HUES6 (cell line): ENCODE results near the gene SEC61A2.

ENCODE experiments used
- H3K27ac ChIP-seq: 2 replicates; pipeline ENCODE4 v1.7.0; 2013; ENCODE audit warnings: low read depth, mild to moderate bottlenecking, low read length, inconsistent platforms
- H3K27me3 ChIP-seq: 2 replicates; pipeline ENCODE4 v1.6.1; 2013; ENCODE audit warnings: low read length; ENCODE audit not compliant: control insufficient read depth, insufficient read depth
- H3K36me3 ChIP-seq: 2 replicates; pipeline ENCODE4 v1.6.1; 2013; ENCODE audit warnings: low read length; ENCODE audit not compliant: control insufficient read depth, insufficient read depth
- H3K4me1 ChIP-seq: 2 replicates; pipeline ENCODE4 v1.6.1; 2013; ENCODE audit warnings: low read length; ENCODE audit not compliant: control insufficient read depth, insufficient read depth
- H3K4me3 ChIP-seq: 2 replicates; pipeline ENCODE4 v1.5.1; 2013; ENCODE audit warnings: low read depth, low read length
- H3K9ac ChIP-seq: one replicate; pipeline ENCODE4 v1.6.1; 2013; ENCODE audit warnings: mild to moderate bottlenecking, low read length
- H3K9me3 ChIP-seq: 2 replicates; pipeline ENCODE4 v1.6.1; 2013; ENCODE audit warnings: low read depth, low read length; ENCODE audit not compliant: control insufficient read depth, insufficient read depth

Gene SEC61A2

DNA sequence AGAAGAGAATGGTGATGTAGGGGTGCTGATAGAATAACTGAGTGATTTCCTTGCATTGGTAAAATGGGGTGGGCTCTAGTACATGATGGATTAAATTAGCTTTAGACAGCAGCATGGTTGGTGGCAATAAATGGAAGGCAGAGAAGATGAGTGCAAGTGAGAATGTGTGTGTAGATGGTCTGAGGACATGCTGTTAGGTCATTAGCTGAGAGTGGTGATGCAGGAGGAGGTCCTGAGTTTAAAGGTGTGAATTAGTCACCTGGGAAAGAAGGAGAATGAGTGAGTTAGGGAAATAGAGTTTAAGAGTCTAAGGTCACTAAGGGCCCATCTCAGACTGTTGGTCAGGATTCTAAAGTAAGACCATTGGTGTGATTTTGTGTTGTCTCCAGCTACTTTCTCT, 17.9 kb upstream of the SEC61A2 start:
- H3K27ac ChIP-seq, result no peak overlapping the region
- H3K9me3 ChIP-seq, result no peaks in the 10 kb centered on the region
- no peaks in the 10 kb centered on the region for H3K27me3 ChIP-seq
- H3K36me3 ChIP-seq, result peaks cover 82% of the 10 kb centered on the region
- no peaks in the 10 kb centered on the region for H3K4me1 ChIP-seq
- H3K4me3 ChIP-seq, result no peak overlapping the region
- H3K9ac ChIP-seq, result no peak overlapping the region

DNA sequence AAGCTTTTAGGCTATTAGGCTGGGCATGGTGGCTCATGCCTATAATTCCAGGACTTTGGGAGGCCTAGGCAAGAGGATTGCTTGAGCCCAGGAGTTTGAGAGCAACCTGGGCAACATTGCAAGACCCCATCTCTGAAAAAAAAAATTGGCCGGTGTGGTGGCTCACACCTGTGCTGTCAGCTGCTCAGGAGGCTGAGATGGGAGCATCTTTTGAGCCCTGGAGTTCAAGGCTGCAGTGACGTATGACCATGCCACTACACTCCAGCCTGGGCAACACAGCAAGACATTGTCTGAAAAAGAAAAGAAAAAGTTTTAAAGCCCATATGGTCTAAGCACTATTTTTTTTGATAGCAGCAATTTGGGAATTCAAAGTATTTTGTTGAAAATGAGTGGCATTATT, 15.8 kb upstream of the SEC61A2 start:
- H3K4me3 ChIP-seq, result no peak overlapping the region
- no peaks in the 10 kb centered on the region for H3K27me3 ChIP-seq
- no peak overlapping the region for H3K9ac ChIP-seq
- no peaks in the 10 kb centered on the region for H3K9me3 ChIP-seq
- H3K36me3 ChIP-seq, result peaks cover 76% of the 10 kb centered on the region
- H3K4me1 ChIP-seq, result no peaks in the 10 kb centered on the region
- H3K27ac ChIP-seq, result no peak overlapping the region

GRCh38 chr10:12121673-12122072, 7.8 kb upstream of the SEC61A2 start:
- H3K27ac ChIP-seq, result no peak overlapping the region
- H3K9me3 ChIP-seq, result no peaks in the 10 kb centered on the region
- H3K4me1 ChIP-seq, result no peaks in the 10 kb centered on the region
- peaks cover 56% of the 10 kb centered on the region for H3K36me3 ChIP-seq
- no peaks in the 10 kb centered on the region for H3K27me3 ChIP-seq
- no peak overlapping the region for H3K4me3 ChIP-seq
- H3K9ac ChIP-seq, result no peak overlapping the region

GRCh38 chr10:12130237-12130872, 878 bp downstream of the SEC61A2 start:
- Histone ChIP-seq H3K27ac (no peak overlapping the region), H3K36me3 (peaks cover 10% of the 10 kb centered on the region), H3K9ac (peak overlapping the region; percentile 78), H3K4me1 (no peaks in the 10 kb centered on the region), H3K27me3 (no peaks in the 10 kb centered on the region), H3K4me3 (peak overlapping the region; percentile 88), H3K9me3 (no peaks in the 10 kb centered on the region)

DNA sequence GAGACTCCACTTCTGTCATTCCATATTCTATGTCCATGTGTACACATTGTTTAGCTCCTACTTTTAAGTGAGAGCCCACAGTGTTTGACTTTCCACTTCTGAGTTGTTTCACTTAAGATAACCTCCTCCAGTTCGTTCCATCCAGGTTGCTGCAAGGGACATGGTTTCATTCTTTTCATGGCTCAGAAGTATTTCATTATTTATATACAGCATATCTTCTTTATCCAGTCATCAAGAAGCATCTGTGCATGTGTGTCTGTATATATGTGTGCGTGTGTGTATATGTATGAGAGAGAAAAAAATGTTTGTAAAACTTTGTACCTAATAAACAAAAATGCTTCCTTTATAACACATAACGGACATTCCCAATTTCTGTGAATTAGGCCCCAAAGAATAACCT, 6.2 kb downstream of the SEC61A2 start:
- Histone ChIP-seq H3K4me3 (no peak overlapping the region), H3K36me3 (peaks cover 39% of the 10 kb centered on the region), H3K9ac (no peak overlapping the region), H3K27me3 (no peaks in the 10 kb centered on the region), H3K27ac (no peak overlapping the region), H3K9me3 (no peaks in the 10 kb centered on the region), H3K4me1 (no peaks in the 10 kb centered on the region)

DNA sequence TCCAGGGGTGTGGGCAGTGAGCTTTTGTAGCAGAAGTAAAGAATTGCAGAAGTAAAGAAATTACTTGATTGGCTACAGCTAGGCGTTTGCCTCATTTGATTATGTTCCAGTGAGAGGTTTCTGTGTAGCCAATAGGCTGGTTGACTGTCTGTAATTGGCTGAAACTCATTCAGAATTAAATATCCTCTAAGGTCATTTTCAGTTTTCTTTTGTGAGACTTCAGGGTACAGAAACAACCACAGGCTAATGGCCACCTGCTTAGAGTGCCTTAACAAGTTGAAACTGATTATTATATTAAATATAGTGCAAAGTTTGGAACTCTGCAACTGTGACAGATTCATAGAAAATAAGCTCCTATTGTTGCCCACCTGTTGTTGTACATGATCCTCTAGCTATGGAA, 10.6 kb downstream of the SEC61A2 start:
- no peak overlapping the region for H3K9ac ChIP-seq
- peaks cover 53% of the 10 kb centered on the region for H3K36me3 ChIP-seq
- no peaks in the 10 kb centered on the region for H3K4me1 ChIP-seq
- no peak overlapping the region for H3K27ac ChIP-seq
- H3K27me3 ChIP-seq, result no peaks in the 10 kb centered on the region
- H3K4me3 ChIP-seq, result no peak overlapping the region
- no peaks in the 10 kb centered on the region for H3K9me3 ChIP-seq

GRCh38 chr10:12144538-12144937, 15.1 kb downstream of the SEC61A2 start:
- no peaks in the 10 kb centered on the region for H3K9me3 ChIP-seq
- no peaks in the 10 kb centered on the region for H3K27me3 ChIP-seq
- no peak overlapping the region for H3K27ac ChIP-seq
- no peak overlapping the region for H3K4me3 ChIP-seq
- H3K9ac ChIP-seq, result no peak overlapping the region
- peaks cover 26% of the 10 kb centered on the region for H3K36me3 ChIP-seq
- H3K4me1 ChIP-seq, result no peaks in the 10 kb centered on the region

GRCh38 chr10:12150163-12150562, 20.7 kb downstream of the SEC61A2 start:
- Histone ChIP-seq H3K4me1 (no peaks in the 10 kb centered on the region), H3K4me3 (no peak overlapping the region), H3K9me3 (no peaks in the 10 kb centered on the region), H3K27me3 (no peaks in the 10 kb centered on the region), H3K36me3 (peaks cover 10% of the 10 kb centered on the region), H3K27ac (no peak overlapping the region), H3K9ac (no peak overlapping the region)

- no peak overlapping the region for H3K27ac ChIP-seq
- H3K4me3 ChIP-seq, result no peak overlapping the region
- peaks cover 36% of the 10 kb centered on the region for H3K36me3 ChIP-seq
- no peaks in the 10 kb centered on the region for H3K4me1 ChIP-seq
- no peaks in the 10 kb centered on the region for H3K9me3 ChIP-seq
- H3K27me3 ChIP-seq, result no peaks in the 10 kb centered on the region
- no peak overlapping the region for H3K9ac ChIP-seq
These were observed 25.0 kb downstream of the SEC61A2 start for GRCh38 chr10:12154516-12154915.

DNA sequence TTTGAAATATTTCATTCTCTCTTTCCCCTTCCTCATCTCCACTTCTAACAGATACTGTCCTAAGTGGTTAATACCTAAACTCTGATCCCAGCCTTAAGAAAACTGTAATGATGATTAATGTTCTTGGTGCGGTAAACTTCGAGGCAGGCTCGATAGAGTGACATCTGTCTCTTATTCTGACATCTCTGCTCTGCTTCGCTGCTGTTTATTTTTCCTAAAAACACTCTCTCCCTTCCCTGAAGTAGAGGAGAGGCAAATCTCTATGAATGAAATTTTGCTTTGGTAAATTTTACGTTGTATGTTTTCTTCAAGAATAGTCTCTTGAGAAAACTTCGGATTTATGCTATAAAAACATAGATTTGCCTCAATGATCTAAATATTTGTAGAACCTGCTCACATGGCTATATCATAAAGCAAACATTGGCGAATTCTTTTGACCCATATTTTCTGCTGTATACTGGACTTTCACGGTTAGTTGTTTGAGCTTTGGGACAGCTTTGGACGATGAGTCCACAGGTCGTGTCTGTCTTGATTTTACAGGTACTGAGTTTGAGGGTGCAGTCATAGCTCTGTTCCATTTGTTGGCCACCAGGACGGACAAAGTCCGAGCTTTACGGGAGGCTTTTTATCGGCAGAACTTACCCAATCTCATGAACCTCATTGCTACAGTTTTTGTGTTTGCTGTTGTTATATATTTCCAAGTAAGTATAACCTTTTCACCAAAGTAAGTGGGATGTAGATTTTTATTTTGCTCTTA, 27.1 kb downstream of the SEC61A2 start:
- Histone ChIP-seq H3K4me1 (no peaks in the 10 kb centered on the region), H3K27ac (no peak overlapping the region)

DNA sequence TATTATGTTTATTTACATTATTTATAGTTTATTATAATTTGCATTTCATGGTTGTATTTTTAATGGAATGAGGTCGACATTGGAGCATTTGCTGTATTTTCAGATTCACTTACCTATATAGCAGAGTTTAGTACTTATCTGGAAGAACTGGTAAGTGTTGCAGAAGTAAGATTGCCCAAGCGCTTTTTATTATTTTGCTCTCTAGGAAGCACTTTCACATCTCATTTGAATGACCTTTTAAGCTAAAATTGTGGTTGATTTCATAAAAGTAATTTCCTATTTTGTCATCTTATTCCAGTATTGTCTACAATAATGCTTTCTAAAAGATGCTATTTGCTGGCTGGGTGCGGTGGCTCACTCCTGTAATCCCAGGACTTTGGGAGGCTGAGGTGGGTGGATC, 28.6 kb downstream of the SEC61A2 start:
- H3K27me3 ChIP-seq, result no peaks in the 10 kb centered on the region
- no peaks in the 10 kb centered on the region for H3K4me1 ChIP-seq
- no peak overlapping the region for H3K9ac ChIP-seq
- H3K27ac ChIP-seq, result no peak overlapping the region
- H3K36me3 ChIP-seq, result peaks cover 56% of the 10 kb centered on the region
- no peaks in the 10 kb centered on the region for H3K9me3 ChIP-seq
- no peak overlapping the region for H3K4me3 ChIP-seq

More for the DNA sequence above, 27.1 kb downstream of the SEC61A2 start:
- H3K36me3 ChIP-seq, result peaks cover 42% of the 10 kb centered on the region
- H3K4me3 ChIP-seq, result no peak overlapping the region
- H3K9me3 ChIP-seq, result no peaks in the 10 kb centered on the region
- no peaks in the 10 kb centered on the region for H3K27me3 ChIP-seq
- no peak overlapping the region for H3K9ac ChIP-seq
